Muscle of leg (tissue), 11 donors: ENCODE results near the gene CD320. TPM values are rescaled to one million over a fixed set of nuclear protein-coding genes. Genes with fewer than 3 reads are reported as not detected.
"Not testable (repeated sequence)": the region's sequence is repeated elsewhere in the genome, so short reads cannot be mapped to it uniquely, and the experiment has no call there.

Experiments used
- DNase-seq: peaks from one replicate; pipeline ENCODE4 v3.0.0; 2013
- H3K27ac ChIP-seq: one replicate; pipeline ENCODE4 v1.5.1; 2013; ENCODE audit warnings: mild to moderate bottlenecking, low read length, control low read depth
- H3K27me3 ChIP-seq: one replicate; pipeline ENCODE4 v1.6.1; 2013; ENCODE audit warnings: low read length; ENCODE audit not compliant: control insufficient read depth, insufficient read depth
- H3K36me3 ChIP-seq: one replicate; pipeline ENCODE4 v1.6.1; 2013; ENCODE audit warnings: low read length; ENCODE audit not compliant: control insufficient read depth, insufficient read depth
- H3K4me1 ChIP-seq: one replicate; pipeline ENCODE4 v1.6.1; 2013; ENCODE audit warnings: low read length; ENCODE audit not compliant: control insufficient read depth, insufficient read depth
- H3K4me3 ChIP-seq: one replicate; pipeline ENCODE4 v1.5.1; 2013; ENCODE audit warnings: low read length, control low read depth
- H3K9me3 ChIP-seq: replicated peaks from 2 replicates; pipeline ENCODE4 v1.6.1; 2013; ENCODE audit warnings: low read depth, low read length; ENCODE audit not compliant: control insufficient read depth
- WGBS: methylation state at CpG from one replicate; pipeline ENCODE4 v1.1.5; 2013; ENCODE audit warnings: missing lambda C conversion rate; ENCODE audit not compliant: insufficient coverage; 5-methylcytosine and 5-hydroxymethylcytosine counted together
- polyA plus RNA-seq, 8 donors: library from polyadenylated mRNA; unstranded; fragments of 120-200 nt; gene quantifications; one replicate each; pipeline versions ENCODE4 v1.2.1 to v1.2.3, GENCODE V29; 2013; ENCODE audit warnings: inconsistent platforms in 1 of 8, low replicate concordance in 1 of 8; ENCODE audit not compliant: insufficient read length in 8 of 8, insufficient read depth in 1 of 8
- total RNA-seq: library from RNA; stranded (reverse); fragments of 120-200 nt; gene quantifications from one replicate; pipeline ENCODE4 v1.2.4, GENCODE V29; 2013

The CD320 gene
- total and polyA plus RNA-seq, 9 donors = 18.7 to 27.9 (median 23.4) TPM

GRCh38 chr19:8321986-8322637 is 14.0 kb upstream of the CD320 start:
- H3K27ac ChIP-seq = peak overlapping the region; percentile 83
- H3K4me1 ChIP-seq = peaks cover 23% of the 10 kb centered on the region
- no peak for DNase-seq
- peaks cover 22% of the 10 kb centered on the region for H3K36me3 ChIP-seq
- peaks cover 4% of the 10 kb centered on the region for H3K9me3 ChIP-seq
- H3K4me3 ChIP-seq = peak overlapping the region; percentile 87
- WGBS = 3% methylated on average over 11 of the region's 30 CpGs
- H3K27me3 ChIP-seq = no peaks in the 10 kb centered on the region

- under 1% methylated on average over 71 of the region's 72 CpGs for WGBS
- peaks cover 23% of the 10 kb centered on the region for H3K4me1 ChIP-seq
- H3K4me3 ChIP-seq = peak within 1 kb of the TSS; percentile 87
Measured at GRCh38 chr19:8321067-8321985, 13.2 kb upstream of the CD320 start, which contains the start of the genes NDUFA7 and RPS28. NDUFA7 (minus strand) TSS chr19:8321375; CDS start chr19:8321358, 17 bp downstream. RPS28 (plus strand) TSS chr19:8321496; CDS start chr19:8321531, 35 bp downstream.

GRCh38 chr19:8320564-8321066 is 12.5 kb upstream of the CD320 start:
- WGBS = 4% methylated on average over 16 of the region's 16 CpGs
- DNase-seq = no peak
- Histone ChIP-seq H3K27ac (peak overlapping the region; percentile 91), H3K4me1 (peaks cover 23% of the 10 kb centered on the region), H3K4me3 (peak overlapping the region; percentile 87), H3K27me3 (no peaks in the 10 kb centered on the region), H3K36me3 (peaks cover 33% of the 10 kb centered on the region), H3K9me3 (no peaks in the 10 kb centered on the region)

More at GRCh38 chr19:8321067-8321985, 13.2 kb upstream of the CD320 start, which contains the start of the genes NDUFA7 and RPS28:
- Histone ChIP-seq H3K36me3 (peaks cover 30% of the 10 kb centered on the region), H3K27me3 (no peaks in the 10 kb centered on the region), H3K9me3 (no peaks in the 10 kb centered on the region), H3K27ac (peak within 1 kb of the TSS; percentile 91)
- DNase-seq = peak; percentile 98

- H3K27ac ChIP-seq = peak overlapping the region; percentile 91
- no peaks in the 10 kb centered on the region for H3K9me3 ChIP-seq
- H3K4me1 ChIP-seq = peaks cover 23% of the 10 kb centered on the region
- peaks cover 39% of the 10 kb centered on the region for H3K36me3 ChIP-seq
- no peaks in the 10 kb centered on the region for H3K27me3 ChIP-seq
- WGBS = 89% methylated on average over 12 of the region's 19 CpGs
- no peak for DNase-seq
- H3K4me3 ChIP-seq = peak overlapping the region; percentile 87
Measured at GRCh38 chr19:8319807-8320520, 11.8 kb upstream of the CD320 start.

- WGBS = 88% methylated on average over 1 of the region's 9 CpGs
- H3K4me1 ChIP-seq = peaks cover 22% of the 10 kb centered on the region
Measured at GRCh38 chr19:8318835-8319234, 10.7 kb upstream of the CD320 start.

GRCh38 chr19:8316351-8317125 is 8.4 kb upstream of the CD320 start:
- Histone ChIP-seq H3K36me3 (peaks cover 51% of the 10 kb centered on the region), H3K27me3 (no peaks in the 10 kb centered on the region), H3K27ac (no peak overlapping the region), H3K4me1 (peaks cover 19% of the 10 kb centered on the region), H3K4me3 (no peak overlapping the region), H3K9me3 (no peaks in the 10 kb centered on the region)
- WGBS = 83% methylated on average over 14 of the region's 14 CpGs
- DNase-seq = no peak

More at GRCh38 chr19:8318835-8319234, 10.7 kb upstream of the CD320 start:
- not testable (repeated sequence) for H3K4me3 ChIP-seq, H3K27me3 ChIP-seq, DNase-seq, H3K27ac ChIP-seq, H3K9me3 ChIP-seq
- peaks cover 43% of the 10 kb centered on the region for H3K36me3 ChIP-seq

GRCh38 chr19:8314981-8315640 is 7.0 kb upstream of the CD320 start:
- not testable (repeated sequence) for H3K27me3 ChIP-seq, H3K27ac ChIP-seq, DNase-seq, H3K9me3 ChIP-seq, H3K4me3 ChIP-seq
- peaks cover 65% of the 10 kb centered on the region for H3K36me3 ChIP-seq
- 98% methylated on average over 5 of the region's 11 CpGs for WGBS
- peaks cover 16% of the 10 kb centered on the region for H3K4me1 ChIP-seq

- DNase-seq = no peak
- Histone ChIP-seq H3K4me1 (peaks cover 31% of the 10 kb centered on the region), H3K9me3 (no peaks in the 10 kb centered on the region), H3K27me3 (peaks cover 3% of the 10 kb centered on the region), H3K27ac (peak overlapping the region; percentile 29), H3K36me3 (peaks cover 65% of the 10 kb centered on the region), H3K4me3 (no peak overlapping the region)
- 87% methylated on average over 11 of the region's 16 CpGs for WGBS
Measured at GRCh38 chr19:8311461-8312260, 3.5 kb upstream of the CD320 start.
